GM19239 (cell line): ENCODE measurements around the gene MARK3.

Source experiments
- DNase-seq: peaks from one replicate; pipeline ENCODE4 v3.0.0; 2011; ENCODE audit warnings: low spot score; ENCODE audit not compliant: insufficient read length
- FAIRE-seq: peaks from 2 replicates; lab custom pipeline; 2011; peaks lifted over from hg19 to GRCh38; lab: Jason Lieb, UNC

The MARK3 gene

GRCh38 chr14:103543721-103544387 is 158.6 kb downstream of the MARK3 start:
- FAIRE-seq (no peak), DNase-seq (no peak)

GRCh38 chr14:103544388-103545218 is 159.4 kb downstream of the MARK3 start:
- FAIRE-seq (no peak), DNase-seq (no peak)

GRCh38 chr14:103545219-103545914 is 160.2 kb downstream of the MARK3 start:
- DNase-seq (no peak), FAIRE-seq (no peak)

GRCh38 chr14:103545915-103546651 is 160.9 kb downstream of the MARK3 start:
- DNase-seq, result no peak
- FAIRE-seq, result no peak

GRCh38 chr14:103546652-103547454 is 161.6 kb downstream of the MARK3 start:
- FAIRE-seq (peak; percentile 84), DNase-seq (peak; percentile 98)

- no peak for FAIRE-seq
- no peak for DNase-seq
Measured at GRCh38 chr14:103547455-103547940, 162.3 kb downstream of the MARK3 start.

- no peak for FAIRE-seq
- no peak for DNase-seq
Measured at GRCh38 chr14:103547941-103548462, 162.8 kb downstream of the MARK3 start.

- FAIRE-seq, result no peak
Measured at GRCh38 chr14:103548463-103549351, 163.5 kb downstream of the MARK3 start.

GRCh38 chr14:103549361-103550311 is 164.4 kb downstream of the MARK3 start:
- no peak for DNase-seq
- FAIRE-seq, result no peak

More at GRCh38 chr14:103548463-103549351, 163.5 kb downstream of the MARK3 start:
- DNase-seq, result no peak

- FAIRE-seq (no peak), DNase-seq (no peak)
Measured at GRCh38 chr14:103550451-103551337, 165.5 kb downstream of the MARK3 start.

- no peak for FAIRE-seq
- no peak for DNase-seq
Measured at GRCh38 chr14:103551338-103551762, 166.1 kb downstream of the MARK3 start.

GRCh38 chr14:103552011-103552845 is 167.0 kb downstream of the MARK3 start:
- DNase-seq, result no peak
- FAIRE-seq, result no peak

- DNase-seq, result no peak
Measured at GRCh38 chr14:103552846-103553210, 167.6 kb downstream of the MARK3 start.

More at GRCh38 chr14:103552846-103553210, 167.6 kb downstream of the MARK3 start:
- no peak for FAIRE-seq
